SU-DHL-6 (cell line): Measurements from ENCODE around the gene TGOLN2.

Experiments used
- H2AFZ ChIP-seq: fragments of 200-600 bp; sonication (generic); 2 replicates; pipeline ENCODE4 v1.6.1; 2014; ENCODE audit warnings: low read depth, mild to moderate bottlenecking, moderate library complexity, mixed read lengths, antibody characterized with exemption, low read length; ENCODE audit not compliant: severe bottlenecking
- H3F3A ChIP-seq: fragments of 200-600 bp; shearing (Covaris generic); 2 replicates; pipeline ENCODE4 v1.6.0; 2016; ENCODE audit warnings: antibody characterized with exemption, mild to moderate bottlenecking; ENCODE audit not compliant: insufficient read depth
- H3K27ac ChIP-seq: fragments of 200-600 bp; sonication (generic); 2 replicates; pipeline ENCODE4 v1.5.1; 2016; ENCODE audit warnings: low read depth, mild to moderate bottlenecking, low read length, moderate library complexity, mixed read lengths
- H3K27me3 ChIP-seq: fragments of 200-600 bp; sonication (generic), shearing (Covaris generic); 2 replicates; pipeline ENCODE4 v1.6.0; 2014; ENCODE audit warnings: mild to moderate bottlenecking, low read length
- H3K36me3 ChIP-seq: fragments of 200-600 bp; sonication (generic); 2 replicates; pipeline ENCODE4 v1.6.1; 2014; ENCODE audit warnings: mild to moderate bottlenecking, low read length, mixed read lengths
- H3K4me2 ChIP-seq: fragments of 300-600, 200-600 bp; shearing (Covaris generic), sonication (generic); 2 replicates; pipeline ENCODE4 v1.6.0; 2014; ENCODE audit warnings: low read length, low read depth, mild to moderate bottlenecking; ENCODE audit not compliant: poor library complexity, severe bottlenecking
- H3K4me3 ChIP-seq: fragments of 200-600 bp; sonication (generic); 2 replicates; pipeline ENCODE4 v1.5.1; 2014; ENCODE audit warnings: antibody characterized with exemption, low read length, mild to moderate bottlenecking, mixed read lengths; ENCODE audit not compliant: insufficient read depth, poor library complexity, severe bottlenecking
- H3K79me2 ChIP-seq: fragments of 200-600 bp; sonication (generic); 2 replicates; pipeline ENCODE4 v1.6.1; 2014; ENCODE audit warnings: mild to moderate bottlenecking, low read length, moderate library complexity; ENCODE audit not compliant: insufficient read depth
- H3K9ac ChIP-seq: fragments of 200-600 bp; sonication (generic); 2 replicates; pipeline ENCODE4 v1.7.0; 2014; ENCODE audit warnings: mild to moderate bottlenecking, low read length
- H3K9me2 ChIP-seq: fragments of 200-600 bp; sonication (generic); replicated peaks from 2 replicates; pipeline ENCODE4 v1.6.1; 2014; ENCODE audit warnings: low read length; ENCODE audit not compliant: insufficient read depth
- H3K9me3 ChIP-seq: fragments of 200-600 bp; sonication (generic); 2 replicates; pipeline ENCODE4 v1.6.1; 2014; ENCODE audit warnings: low read length, mixed read lengths; ENCODE audit not compliant: insufficient read depth
- H4K20me1 ChIP-seq: fragments of 200-600 bp; sonication (generic); 2 replicates; pipeline ENCODE4 v1.6.1; 2014; ENCODE audit warnings: low read depth, mild to moderate bottlenecking, antibody characterized with exemption, low read length, moderate library complexity, mixed read lengths
- CTCF ChIP-seq: fragments of 200-600 bp; sonication (generic); IDR thresholded peaks from one replicate; pipeline ENCODE4 v1.5.1; 2017; ENCODE audit warnings: antibody characterized with exemption, mild to moderate bottlenecking, low read length, moderate library complexity; ENCODE audit not compliant: insufficient read depth, poor library complexity, severe bottlenecking
- EZH2phosphoT487 ChIP-seq: fragments of 200-600 bp; sonication (generic), shearing (Covaris generic); conservative IDR thresholded peaks from 2 replicates; pipeline ENCODE4 v1.6.1; 2018; ENCODE audit warnings: mild to moderate bottlenecking, antibody characterized with exemption, low read length, moderate library complexity, mixed read lengths

The TGOLN2 gene

GRCh38 chr2:85327160-85327821 is 498 bp downstream of the TGOLN2 start:
- Histone ChIP-seq H3K4me3 (peak overlapping the region; percentile 83), H3K4me2 (peak overlapping the region; percentile 93), H4K20me1 (peaks cover 27% of the 10 kb centered on the region), H3K36me3 (peaks cover 28% of the 10 kb centered on the region), H3K79me2 (peaks cover 54% of the 10 kb centered on the region), H3F3A (no peaks in the 10 kb centered on the region), H3K27ac (peak overlapping the region; percentile 82), H3K9ac (peak overlapping the region; percentile 84), H3K9me2 (no peaks in the 10 kb centered on the region), H3K9me3 (no peaks in the 10 kb centered on the region), H3K27me3 (no peaks in the 10 kb centered on the region), H2AFZ (no peak overlapping the region)
- TF ChIP-seq EZH2phosphoT487, result no peak
- TF ChIP-seq CTCF, result no peak

GRCh38 chr2:85326406-85327159 is 1.2 kb downstream of the TGOLN2 start:
- Histone ChIP-seq H3K9me3 (no peaks in the 10 kb centered on the region), H2AFZ (no peak overlapping the region), H3K79me2 (peaks cover 61% of the 10 kb centered on the region), H3F3A (no peaks in the 10 kb centered on the region), H3K36me3 (peaks cover 35% of the 10 kb centered on the region), H3K9me2 (no peaks in the 10 kb centered on the region), H4K20me1 (peaks cover 31% of the 10 kb centered on the region), H3K4me3 (peak overlapping the region; percentile 83), H3K9ac (peak overlapping the region; percentile 84), H3K27me3 (no peaks in the 10 kb centered on the region), H3K27ac (peak overlapping the region; percentile 82), H3K4me2 (peak overlapping the region; percentile 93)
- TF ChIP-seq CTCF, result no peak
- no peak for TF ChIP-seq EZH2phosphoT487

- H3K9me3 ChIP-seq, result no peaks in the 10 kb centered on the region
- no peak overlapping the region for H3K27ac ChIP-seq
- peak overlapping the region; percentile 83 for H3K4me3 ChIP-seq
- peaks cover 46% of the 10 kb centered on the region for H3K36me3 ChIP-seq
- H3K4me2 ChIP-seq, result peak overlapping the region; percentile 93
- peak overlapping the region; percentile 84 for H3K9ac ChIP-seq
- no peaks in the 10 kb centered on the region for H3K27me3 ChIP-seq
- no peak overlapping the region for H2AFZ ChIP-seq
- TF ChIP-seq EZH2phosphoT487 (no peak), CTCF (no peak)
- no peaks in the 10 kb centered on the region for H3K9me2 ChIP-seq
- peaks cover 72% of the 10 kb centered on the region for H3K79me2 ChIP-seq
- H4K20me1 ChIP-seq, result peaks cover 39% of the 10 kb centered on the region
- no peaks in the 10 kb centered on the region for H3F3A ChIP-seq
These were observed 2.4 kb downstream of the TGOLN2 start for GRCh38 chr2:85325466-85325811.
